OCI-LY3 (cell line): ENCODE data around the gene ATP9A.
A peak's percentile ranks its signal among the peaks of the same experiment; 100 is the strongest.

ENCODE experiments used
- H2AFZ ChIP-seq: fragments of 200-600, 300-600 bp; shearing (Covaris generic); 2 replicates; pipeline ENCODE4 v1.6.0; 2014; ENCODE audit warnings: antibody characterized with exemption, low read depth, low read length
- H3K27ac ChIP-seq: fragments of 200-600, 300-600 bp; sonication (generic); 2 replicates; pipeline ENCODE4 v1.5.1; 2014; ENCODE audit warnings: mild to moderate bottlenecking, low read length, moderate library complexity, mixed read lengths
- H3K27me3 ChIP-seq: fragments of 200-600, 300-600 bp; sonication (generic); 2 replicates; pipeline ENCODE4 v1.6.1; 2014; ENCODE audit warnings: low read depth, low read length, mixed read lengths
- H3K36me3 ChIP-seq: fragments of 200-600, 300-600 bp; sonication (generic); replicated peaks from 2 replicates; pipeline ENCODE3; 2014; ENCODE audit warnings: low read depth, low read length, mixed read lengths
- H3K4me1 ChIP-seq: fragments of 300-600, 200-600 bp; sonication (generic); 2 replicates; pipeline ENCODE4 v1.6.1; 2014; ENCODE audit warnings: low read length, mixed read lengths
- H3K4me2 ChIP-seq: fragments of 200-600, 300-600 bp; sonication (generic); 2 replicates; pipeline ENCODE4 v1.6.1; 2014; ENCODE audit warnings: low read length, mixed read lengths
- H3K4me3 ChIP-seq: fragments of 300-600, 200-600 bp; sonication (generic); 2 replicates; pipeline ENCODE4 v1.5.1; 2014; ENCODE audit warnings: antibody characterized with exemption, mild to moderate bottlenecking, low read length, moderate library complexity
- H3K79me2 ChIP-seq: fragments of 300-600, 200-600 bp; shearing (Covaris generic); 2 replicates; pipeline ENCODE4 v1.6.1; 2014; ENCODE audit warnings: mild to moderate bottlenecking, low read length, mixed read lengths
- H3K9ac ChIP-seq: fragments of 300-600, 200-600 bp; shearing (Covaris generic); 2 replicates; pipeline ENCODE4 v1.6.0; 2014; ENCODE audit warnings: mild to moderate bottlenecking, low read length, moderate library complexity
- H3K9me3 ChIP-seq: fragments of 200-600, 300-600 bp; shearing (Covaris generic); 2 replicates; pipeline ENCODE4 v1.6.1; 2014; ENCODE audit warnings: low read length, mixed read lengths; ENCODE audit not compliant: insufficient read depth
- H4K20me1 ChIP-seq: fragments of 200-600, 300-600 bp; sonication (generic); 2 replicates; pipeline ENCODE4 v1.6.1; 2016; ENCODE audit warnings: low read length, mixed read lengths; ENCODE audit not compliant: insufficient read depth
- CTCF ChIP-seq: fragments of 200-600, 300-600 bp; sonication (generic); IDR thresholded peaks from 2 replicates; pipeline ENCODE4 v1.5.1; 2014; ENCODE audit warnings: antibody characterized with exemption, low read length, low read depth
- EZH2phosphoT487 ChIP-seq: fragments of 200-600 bp; shearing (Covaris generic); IDR thresholded peaks from 2 replicates; pipeline ENCODE4 v1.6.1; 2018; ENCODE audit warnings: antibody characterized with exemption, mixed run types, low read depth

Gene ATP9A

GRCh38 chr20:51616060-51616459 is 152.1 kb downstream of the ATP9A start:
- H3K4me2 ChIP-seq: no peak overlapping the region
- no peaks in the 10 kb centered on the region for H3K79me2 ChIP-seq
- no peaks in the 10 kb centered on the region for H4K20me1 ChIP-seq
- TF ChIP-seq EZH2phosphoT487 (no peak), CTCF (peak; percentile 65)
- H3K9ac ChIP-seq: no peak overlapping the region
- H3K4me1 ChIP-seq: peaks cover 31% of the 10 kb centered on the region
- no peaks in the 10 kb centered on the region for H3K9me3 ChIP-seq
- no peaks in the 10 kb centered on the region for H3K36me3 ChIP-seq
- no peak overlapping the region for H2AFZ ChIP-seq
- no peak overlapping the region for H3K4me3 ChIP-seq
- no peak overlapping the region for H3K27ac ChIP-seq
- no peaks in the 10 kb centered on the region for H3K27me3 ChIP-seq

GRCh38 chr20:51614687-51615086 is 153.5 kb downstream of the ATP9A start:
- no peaks in the 10 kb centered on the region for H3K9me3 ChIP-seq
- H3K9ac ChIP-seq: no peak overlapping the region
- no peaks in the 10 kb centered on the region for H4K20me1 ChIP-seq
- H3K4me2 ChIP-seq: peak overlapping the region; percentile 42
- peak overlapping the region; percentile 3; the same call in 1 of the 2 replicates for H3K4me3 ChIP-seq
- H2AFZ ChIP-seq: peak overlapping the region; percentile 44; the same call in 1 of the 2 replicates
- no peaks in the 10 kb centered on the region for H3K27me3 ChIP-seq
- H3K4me1 ChIP-seq: peaks cover 35% of the 10 kb centered on the region
- H3K27ac ChIP-seq: no peak overlapping the region
- no peaks in the 10 kb centered on the region for H3K79me2 ChIP-seq
- H3K36me3 ChIP-seq: no peaks in the 10 kb centered on the region
- no peak for TF ChIP-seq EZH2phosphoT487
- TF ChIP-seq CTCF: no peak

- no peak overlapping the region for H3K4me2 ChIP-seq
- H3K27ac ChIP-seq: no peak overlapping the region
- H3K79me2 ChIP-seq: no peaks in the 10 kb centered on the region
- no peak overlapping the region for H3K9ac ChIP-seq
- H3K36me3 ChIP-seq: no peaks in the 10 kb centered on the region
- H4K20me1 ChIP-seq: no peaks in the 10 kb centered on the region
- TF ChIP-seq CTCF (no peak), EZH2phosphoT487 (no peak)
- peaks cover 41% of the 10 kb centered on the region for H3K4me1 ChIP-seq
- H2AFZ ChIP-seq: no peak overlapping the region
- H3K9me3 ChIP-seq: no peaks in the 10 kb centered on the region
- H3K27me3 ChIP-seq: no peaks in the 10 kb centered on the region
- H3K4me3 ChIP-seq: no peak overlapping the region
These were observed 154.6 kb downstream of the ATP9A start for GRCh38 chr20:51613580-51613979.

- no peak overlapping the region for H3K4me3 ChIP-seq
- H3K4me1 ChIP-seq: peaks cover 47% of the 10 kb centered on the region
- no peak overlapping the region for H3K4me2 ChIP-seq
- no peaks in the 10 kb centered on the region for H3K9me3 ChIP-seq
- TF ChIP-seq CTCF: no peak
- TF ChIP-seq EZH2phosphoT487: no peak
- H4K20me1 ChIP-seq: no peaks in the 10 kb centered on the region
- no peak overlapping the region for H2AFZ ChIP-seq
- H3K27me3 ChIP-seq: no peaks in the 10 kb centered on the region
- no peak overlapping the region for H3K27ac ChIP-seq
- no peaks in the 10 kb centered on the region for H3K79me2 ChIP-seq
- H3K36me3 ChIP-seq: no peaks in the 10 kb centered on the region
- H3K9ac ChIP-seq: no peak overlapping the region
These were observed 155.3 kb downstream of the ATP9A start for GRCh38 chr20:51612896-51613295.
